ENCODE data around the gene KCNIP3.

Gene KCNIP3

DNA sequence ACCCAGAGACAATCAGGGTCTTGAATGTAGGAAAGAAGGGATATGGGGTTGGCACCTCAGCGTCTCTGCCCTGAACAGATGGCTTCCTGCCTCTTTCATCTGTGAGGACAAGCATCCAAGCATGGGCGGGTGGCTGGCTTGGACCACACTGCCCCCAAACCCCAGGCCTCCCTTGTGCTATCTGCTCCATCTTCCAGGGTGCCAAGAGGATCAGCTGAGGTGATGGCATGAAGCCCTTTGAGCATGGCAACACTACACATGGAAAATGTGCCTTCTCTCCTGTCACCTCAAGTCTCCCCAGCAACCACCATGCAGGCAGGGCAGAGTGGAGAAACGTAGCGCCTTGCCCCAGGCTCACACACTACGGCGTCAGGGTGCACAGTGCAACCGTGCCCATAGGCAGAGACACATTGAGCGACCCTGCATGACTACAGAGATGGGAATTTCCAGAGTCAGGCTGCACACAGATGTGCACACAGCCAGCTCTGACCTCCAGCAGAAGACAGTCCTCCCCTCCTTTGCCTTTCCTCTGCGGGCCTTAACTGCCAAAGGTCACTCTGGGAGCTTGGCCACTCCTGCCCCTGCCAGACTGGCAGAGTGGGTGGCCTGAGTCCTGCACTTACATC is 1.5 kb downstream of the KCNIP3 start:
- no peak for DNase-seq
- no peaks in the 10 kb centered on the region for H3K4me1 Mint-ChIP-seq (ENCODE audit: low read depth)
- H3K27ac Mint-ChIP-seq = no peak overlapping the region
- H3K27me3 Mint-ChIP-seq = peaks cover 12% of the 10 kb centered on the region
- H3K36me3 Mint-ChIP-seq (ENCODE audit: low read depth) = no peaks in the 10 kb centered on the region
- H3K9me3 Mint-ChIP-seq = no peaks in the 10 kb centered on the region
- H3K4me3 Mint-ChIP-seq = no peak overlapping the region

DNA sequence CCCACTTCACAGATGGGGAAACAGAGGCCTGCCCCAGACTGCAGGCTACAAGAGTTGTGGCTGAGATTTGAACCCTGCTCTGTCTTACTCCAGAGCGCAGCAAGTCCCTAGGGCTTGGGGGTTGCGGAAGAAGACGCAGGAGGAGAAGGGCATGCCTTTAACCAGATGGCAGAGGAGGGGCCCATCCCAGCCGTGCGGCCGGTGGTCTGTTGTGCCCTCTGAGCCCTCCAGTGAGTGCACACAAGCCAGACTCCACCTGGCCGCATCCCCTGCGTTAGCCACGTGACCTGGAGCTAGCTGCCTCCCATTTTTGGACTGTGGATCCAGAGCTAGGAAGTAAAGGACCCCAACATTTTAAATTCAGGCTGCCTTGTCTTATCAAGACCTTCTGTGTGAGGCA is 2.8 kb downstream of the KCNIP3 start:
- Mint-ChIP-seq H3K4me1 (ENCODE audit: low read depth) (no peaks in the 10 kb centered on the region), H3K36me3 (ENCODE audit: low read depth) (no peaks in the 10 kb centered on the region), H3K9me3 (no peaks in the 10 kb centered on the region), H3K4me3 (no peak overlapping the region), H3K27ac (no peak overlapping the region), H3K27me3 (peaks cover 12% of the 10 kb centered on the region)
- no peak for DNase-seq

DNA sequence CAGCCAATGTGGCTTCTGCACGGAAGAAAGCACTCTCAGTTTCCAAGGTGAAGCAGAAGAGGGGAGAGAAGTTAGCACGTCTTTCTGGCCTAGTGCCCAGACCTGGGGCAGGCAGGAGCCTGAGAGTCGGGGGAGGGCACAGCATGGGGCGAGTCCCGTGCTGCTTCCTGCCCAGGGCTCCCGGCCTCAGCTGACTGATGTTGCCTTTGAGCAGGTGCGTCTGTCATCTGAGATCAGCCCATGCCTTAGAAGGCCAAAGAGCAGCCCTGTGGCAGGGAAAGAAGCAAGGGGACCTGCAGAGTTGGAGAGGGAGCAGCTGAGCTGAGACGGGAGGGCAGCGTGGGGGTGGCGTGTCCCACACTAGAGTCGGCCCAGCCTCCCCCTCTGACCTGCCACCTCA is 3.3 kb downstream of the KCNIP3 start:
- H3K27me3 Mint-ChIP-seq = peaks cover 12% of the 10 kb centered on the region
- DNase-seq = no peak

GRCh38 chr2:95301186-95301585 is 4.0 kb downstream of the KCNIP3 start:
- no peak overlapping the region for H3K4me3 Mint-ChIP-seq
- H3K4me1 Mint-ChIP-seq (ENCODE audit: low read depth) = no peaks in the 10 kb centered on the region
- H3K27ac Mint-ChIP-seq = no peak overlapping the region
- H3K9me3 Mint-ChIP-seq = no peaks in the 10 kb centered on the region
- H3K36me3 Mint-ChIP-seq (ENCODE audit: low read depth) = no peaks in the 10 kb centered on the region
- peaks cover 8% of the 10 kb centered on the region for H3K27me3 Mint-ChIP-seq
- no peak for DNase-seq

More for the DNA sequence above, 3.3 kb downstream of the KCNIP3 start:
- no peaks in the 10 kb centered on the region for H3K9me3 Mint-ChIP-seq
- no peaks in the 10 kb centered on the region for H3K36me3 Mint-ChIP-seq (ENCODE audit: low read depth)
- H3K4me3 Mint-ChIP-seq = no peak overlapping the region
- H3K27ac Mint-ChIP-seq = no peak overlapping the region
- no peaks in the 10 kb centered on the region for H3K4me1 Mint-ChIP-seq (ENCODE audit: low read depth)

- no peak for DNase-seq
- peaks cover 4% of the 10 kb centered on the region for H3K27me3 Mint-ChIP-seq
- no peaks in the 10 kb centered on the region for H3K4me1 Mint-ChIP-seq (ENCODE audit: low read depth)
- no peak overlapping the region for H3K4me3 Mint-ChIP-seq
- no peak overlapping the region for H3K27ac Mint-ChIP-seq
- H3K9me3 Mint-ChIP-seq = no peaks in the 10 kb centered on the region
- no peaks in the 10 kb centered on the region for H3K36me3 Mint-ChIP-seq (ENCODE audit: low read depth)
Measured at GRCh38 chr2:95301876-95302641, 4.9 kb downstream of the KCNIP3 start.

- Mint-ChIP-seq H3K27ac (no peak overlapping the region), H3K27me3 (no peaks in the 10 kb centered on the region), H3K4me3 (no peak overlapping the region), H3K9me3 (no peaks in the 10 kb centered on the region), H3K4me1 (ENCODE audit: low read depth) (no peaks in the 10 kb centered on the region), H3K36me3 (ENCODE audit: low read depth) (no peaks in the 10 kb centered on the region)
- no peak for DNase-seq
Measured at GRCh38 chr2:95303191-95303919, 6.2 kb downstream of the KCNIP3 start.

GRCh38 chr2:95305380-95306061 is 8.4 kb downstream of the KCNIP3 start:
- Mint-ChIP-seq H3K27ac (no peak overlapping the region), H3K9me3 (no peaks in the 10 kb centered on the region), H3K36me3 (ENCODE audit: low read depth) (no peaks in the 10 kb centered on the region), H3K4me1 (ENCODE audit: low read depth) (no peaks in the 10 kb centered on the region), H3K27me3 (no peaks in the 10 kb centered on the region), H3K4me3 (no peak overlapping the region)
- DNase-seq = no peak

GRCh38 chr2:95306336-95306895 is 9.3 kb downstream of the KCNIP3 start:
- no peaks in the 10 kb centered on the region for H3K27me3 Mint-ChIP-seq
- no peak overlapping the region for H3K27ac Mint-ChIP-seq
- no peaks in the 10 kb centered on the region for H3K36me3 Mint-ChIP-seq (ENCODE audit: low read depth)
- H3K9me3 Mint-ChIP-seq = no peaks in the 10 kb centered on the region
- H3K4me3 Mint-ChIP-seq = no peak overlapping the region
- no peak for DNase-seq
- no peaks in the 10 kb centered on the region for H3K4me1 Mint-ChIP-seq (ENCODE audit: low read depth)

DNA sequence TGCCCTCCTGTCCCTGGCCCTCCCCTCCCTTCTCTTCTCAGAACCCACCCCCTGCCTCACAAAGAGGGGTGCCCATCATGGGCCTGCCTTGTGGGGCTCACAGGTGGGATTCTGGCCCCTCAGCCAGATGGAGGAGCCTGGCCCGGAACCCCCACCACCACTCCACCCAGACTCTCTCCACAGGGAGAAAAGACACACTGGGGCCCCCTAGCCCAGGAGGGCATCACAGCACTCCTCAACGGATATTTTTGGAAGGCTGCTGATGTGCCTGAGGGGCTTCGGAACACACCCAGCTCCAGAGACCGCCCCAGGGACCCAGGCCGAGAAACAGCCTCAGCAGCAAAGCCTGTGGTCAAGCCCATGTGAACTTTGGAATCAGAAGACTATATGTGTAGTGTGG is 9.9 kb downstream of the KCNIP3 start:
- Mint-ChIP-seq H3K9me3 (no peaks in the 10 kb centered on the region), H3K4me1 (ENCODE audit: low read depth) (no peaks in the 10 kb centered on the region), H3K27me3 (no peaks in the 10 kb centered on the region), H3K27ac (no peak overlapping the region), H3K4me3 (no peak overlapping the region), H3K36me3 (ENCODE audit: low read depth) (no peaks in the 10 kb centered on the region)
- DNase-seq = no peak

DNA sequence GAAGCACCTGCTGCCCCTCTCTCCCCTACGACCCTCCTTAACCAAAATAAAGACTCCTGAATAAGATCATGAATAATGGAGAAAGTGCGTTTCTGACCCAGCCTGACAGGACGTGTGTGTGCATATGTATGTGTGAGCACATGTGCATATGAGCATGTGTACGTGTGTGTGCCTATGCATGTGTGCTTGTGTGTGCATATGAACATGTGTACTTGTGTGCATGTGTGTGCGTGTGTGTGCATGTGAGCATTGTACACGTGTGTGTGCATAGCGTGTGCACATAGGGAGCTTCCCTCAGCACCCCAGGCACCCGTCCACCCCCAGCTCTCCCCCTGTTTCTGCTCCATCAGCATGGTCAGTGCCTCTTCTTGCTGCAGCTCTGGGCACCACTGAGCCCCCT is 10.7 kb downstream of the KCNIP3 start:
- Mint-ChIP-seq H3K27me3 (no peaks in the 10 kb centered on the region), H3K27ac (no peak overlapping the region), H3K9me3 (no peaks in the 10 kb centered on the region), H3K4me3 (no peak overlapping the region), H3K36me3 (ENCODE audit: low read depth) (no peaks in the 10 kb centered on the region), H3K4me1 (ENCODE audit: low read depth) (no peaks in the 10 kb centered on the region)
- DNase-seq = no peak

GRCh38 chr2:95308426-95308990 is 11.4 kb downstream of the KCNIP3 start:
- Mint-ChIP-seq H3K4me1 (ENCODE audit: low read depth) (no peaks in the 10 kb centered on the region), H3K27me3 (no peaks in the 10 kb centered on the region), H3K9me3 (no peaks in the 10 kb centered on the region), H3K27ac (no peak overlapping the region), H3K36me3 (ENCODE audit: low read depth) (no peaks in the 10 kb centered on the region), H3K4me3 (no peak overlapping the region)
- DNase-seq = no peak

DNA sequence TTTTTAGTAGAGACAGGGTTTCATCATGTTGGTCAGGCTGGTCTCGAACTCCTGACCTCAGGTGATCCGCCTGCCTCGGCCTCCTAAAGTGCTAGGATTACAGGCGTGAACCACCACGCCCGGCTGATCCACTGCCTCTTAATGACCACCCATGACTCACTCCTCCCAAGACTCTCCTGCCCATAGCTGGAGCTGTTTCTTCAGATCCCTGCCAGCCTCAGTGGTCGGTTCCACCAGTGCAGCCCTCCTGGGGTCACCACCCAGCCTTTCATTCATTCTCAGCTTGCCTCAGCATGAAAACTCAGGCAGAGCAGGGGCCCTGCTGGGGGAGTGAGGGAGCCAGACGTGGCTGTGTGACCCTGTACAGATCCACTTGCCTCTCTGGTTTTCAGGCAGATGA is 12.5 kb downstream of the KCNIP3 start:
- Mint-ChIP-seq H3K36me3 (ENCODE audit: low read depth) (no peaks in the 10 kb centered on the region), H3K9me3 (no peaks in the 10 kb centered on the region), H3K27ac (no peak overlapping the region), H3K4me1 (ENCODE audit: low read depth) (no peaks in the 10 kb centered on the region), H3K4me3 (no peak overlapping the region), H3K27me3 (no peaks in the 10 kb centered on the region)
- DNase-seq = no peak

DNA sequence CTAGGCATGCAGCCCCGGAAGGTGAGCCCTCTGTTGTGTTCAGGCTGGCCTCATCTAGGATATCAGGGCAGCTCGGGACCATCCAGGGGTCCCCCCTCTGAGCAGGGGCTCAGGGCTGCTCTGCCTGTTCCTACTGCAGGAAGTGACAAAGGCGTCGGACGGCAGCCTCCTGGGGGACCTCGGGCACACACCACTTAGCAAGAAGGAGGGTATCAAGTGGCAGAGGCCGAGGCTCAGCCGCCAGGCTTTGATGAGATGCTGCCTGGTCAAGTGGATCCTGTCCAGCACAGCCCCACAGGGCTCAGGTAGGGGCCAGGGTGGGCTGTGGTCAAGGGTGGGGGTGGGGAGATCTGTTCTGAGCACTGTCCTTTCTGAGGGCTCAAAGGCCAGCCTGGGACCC is 13.1 kb downstream of the KCNIP3 start:
- Mint-ChIP-seq H3K4me1 (ENCODE audit: low read depth) (no peaks in the 10 kb centered on the region), H3K36me3 (ENCODE audit: low read depth) (no peaks in the 10 kb centered on the region), H3K9me3 (no peaks in the 10 kb centered on the region), H3K27ac (no peak overlapping the region), H3K27me3 (peaks cover 3% of the 10 kb centered on the region), H3K4me3 (no peak overlapping the region)
- DNase-seq = no peak

GRCh38 chr2:95310651-95311050 is 13.5 kb downstream of the KCNIP3 start:
- H3K9me3 Mint-ChIP-seq = no peaks in the 10 kb centered on the region
- H3K4me3 Mint-ChIP-seq = no peak overlapping the region
- no peaks in the 10 kb centered on the region for H3K36me3 Mint-ChIP-seq (ENCODE audit: low read depth)
- DNase-seq = no peak
- H3K4me1 Mint-ChIP-seq (ENCODE audit: low read depth) = no peaks in the 10 kb centered on the region
- H3K27ac Mint-ChIP-seq = no peak overlapping the region
- peaks cover 6% of the 10 kb centered on the region for H3K27me3 Mint-ChIP-seq
